Measurements from ENCODE around the gene PALMD. TPM values are rescaled to one million over a fixed set of nuclear protein-coding genes. Genes with fewer than 3 reads are reported as not detected.

PALMD gene
- total RNA-seq, 5 donors from 2014 or later (not counting 1 experiment from before 2014, with no cell fraction given), result 0.15 TPM; not detected in 4

DNA sequence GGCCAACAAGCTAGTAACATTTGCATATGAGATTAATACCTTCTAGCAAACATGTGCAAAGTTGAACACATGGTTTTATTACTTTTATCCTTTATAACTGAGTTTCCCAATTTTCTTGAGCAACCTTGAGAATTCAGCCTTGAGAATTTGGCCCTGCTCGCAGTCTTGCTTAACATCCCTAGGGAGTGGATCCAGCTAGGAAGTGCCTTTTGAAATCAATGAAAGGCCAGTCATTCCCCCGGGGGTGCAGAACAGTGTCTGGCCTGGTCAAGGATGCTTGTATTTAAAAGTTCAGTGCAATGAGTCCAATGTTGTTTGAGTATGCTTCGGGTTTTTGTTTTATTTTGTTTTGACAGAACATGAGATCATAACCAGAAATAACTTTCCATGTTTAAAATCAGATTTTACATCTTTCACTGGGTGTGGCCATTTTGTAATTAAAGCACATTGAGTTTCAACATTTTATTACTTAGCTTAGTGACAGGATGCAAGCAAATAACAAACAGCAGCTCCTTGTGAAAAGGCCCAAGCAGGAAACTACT is 16.7 kb downstream of the PALMD start:
- Histone ChIP-seq H3K27me3 (replicated peaks in 1 of 2; ENCODE audit: control insufficient read depth in 2 of 2, extremely low read depth in 1 of 2, insufficient read depth in 2 of 2, low read length in 1 of 2) (no peaks in the 10 kb centered on the region), H3K4me1 (ENCODE audit: control insufficient read depth in 1 of 2, extremely low read depth in 1 of 2, insufficient read depth in 2 of 2, low read length in 2 of 2) (no peaks in the 10 kb centered on the region), H3K9me3 (no peaks in the 10 kb centered on the region), H3K27ac (ENCODE audit: low read length) (no peak overlapping the region), H3K4me3 (ENCODE audit: control insufficient read depth in 1 of 2, extremely low read depth in 1 of 2, low read length in 1 of 2) (no peak overlapping the region), H3K36me3 (ENCODE audit: control insufficient read depth in 2 of 2, extremely low read depth in 1 of 2, insufficient read depth in 1 of 2, low read length in 1 of 2) (no peaks in the 10 kb centered on the region)
- ATAC-seq (replicated peaks in 1 of 4), result no peak
- peaks cover 7 to 16% of the 10 kb centered on the region in 2 donors for H3K27me3 Mint-ChIP-seq
- no peaks in the 10 kb centered on the region for H3K9me3 Mint-ChIP-seq
- H3K4me1 Mint-ChIP-seq, result no peaks in the 10 kb centered on the region
- no peaks in the 10 kb centered on the region for H3K36me3 Mint-ChIP-seq
- ChIA-PET CTCF (no interaction called here), POLR2A (no interaction called here)
- no peak for DNase-seq
- H3K4me3 Mint-ChIP-seq, result no peak overlapping the region
- WGBS (ENCODE audit: insufficient coverage), result 83% methylated on average over 1 of the region's 3 CpGs
- H3K27ac Mint-ChIP-seq, result no peak overlapping the region

DNA sequence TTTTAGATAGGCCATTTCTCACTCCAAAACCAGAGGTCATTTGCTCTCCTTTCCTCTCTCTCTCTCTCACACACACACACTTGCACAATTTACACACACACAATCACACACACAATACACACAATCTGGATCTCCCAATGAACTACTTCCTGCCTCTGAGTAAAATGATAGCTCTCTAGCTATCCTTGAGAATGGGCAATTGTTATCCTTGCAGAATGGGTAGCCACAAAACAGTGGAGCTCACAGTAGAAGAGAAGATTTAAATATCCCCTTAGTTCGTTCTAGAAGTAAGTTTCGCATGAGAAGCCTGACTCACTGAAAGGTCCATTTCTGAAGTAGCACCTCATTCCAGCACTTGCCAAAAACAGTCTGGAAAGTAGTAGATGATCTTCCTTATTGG is 17.6 kb downstream of the PALMD start:
- Mint-ChIP-seq H3K27ac (no peak overlapping the region), H3K27me3 (peaks cover 7 to 20% of the 10 kb centered on the region in 2 donors), H3K4me1 (no peaks in the 10 kb centered on the region), H3K4me3 (no peak overlapping the region), H3K9me3 (no peaks in the 10 kb centered on the region), H3K36me3 (no peaks in the 10 kb centered on the region)
- ATAC-seq (replicated peaks in 1 of 4), result no peak
- Histone ChIP-seq H3K36me3 (ENCODE audit: control insufficient read depth in 2 of 2, extremely low read depth in 1 of 2, insufficient read depth in 1 of 2, low read length in 1 of 2) (no peaks in the 10 kb centered on the region), H3K9me3 (no peaks in the 10 kb centered on the region), H3K27me3 (replicated peaks in 1 of 2; ENCODE audit: control insufficient read depth in 2 of 2, extremely low read depth in 1 of 2, insufficient read depth in 2 of 2, low read length in 1 of 2) (peaks cover 0 to 3% of the 10 kb centered on the region in 2 experiments), H3K4me1 (ENCODE audit: control insufficient read depth in 1 of 2, extremely low read depth in 1 of 2, insufficient read depth in 2 of 2, low read length in 2 of 2) (no peaks in the 10 kb centered on the region), H3K27ac (ENCODE audit: low read length) (no peak overlapping the region), H3K4me3 (ENCODE audit: control insufficient read depth in 1 of 2, extremely low read depth in 1 of 2, low read length in 1 of 2) (no peak overlapping the region)
- ChIA-PET POLR2A (no interaction called here), CTCF (no interaction called here)
- no peak for DNase-seq
- 100% methylated on average over 1 of the region's 2 CpGs for WGBS (ENCODE audit: insufficient coverage)

DNA sequence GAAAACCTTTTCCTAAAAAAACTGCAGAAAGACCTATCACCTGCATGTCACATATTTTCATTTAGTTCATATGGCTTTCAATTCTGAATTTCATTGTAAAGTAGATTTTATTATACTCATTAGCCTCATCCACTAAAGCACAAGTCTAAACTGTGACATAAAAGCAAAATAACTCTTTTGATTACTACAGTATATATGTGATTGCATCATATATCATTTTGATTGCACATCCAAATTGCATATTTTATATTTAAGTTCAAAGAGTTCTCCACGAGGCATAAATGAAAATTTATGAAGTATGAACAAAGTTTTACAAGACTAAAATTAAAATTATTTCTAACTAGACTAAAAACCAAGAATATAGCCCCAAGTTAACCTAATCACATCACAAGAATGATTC is 19.3 kb downstream of the PALMD start:
- Mint-ChIP-seq H3K36me3 (no peaks in the 10 kb centered on the region), H3K9me3 (no peaks in the 10 kb centered on the region), H3K4me1 (no peaks in the 10 kb centered on the region), H3K27me3 (peaks cover 10 to 26% of the 10 kb centered on the region in 2 donors), H3K4me3 (no peak overlapping the region), H3K27ac (no peak overlapping the region)
- no peak overlapping the region for H3K4me3 ChIP-seq (ENCODE audit: control insufficient read depth in 1 of 2, extremely low read depth in 1 of 2, low read length in 1 of 2)
- ATAC-seq (replicated peaks in 1 of 4), result no peak
- CTCF ChIA-PET, result no interaction called here
- no peaks in the 10 kb centered on the region for H3K9me3 ChIP-seq
- DNase-seq, result no peak
- POLR2A ChIA-PET, result interaction anchor here in 1 of 2 donors (0.6 kb wide), 1 partner anchor 814 kb away, joined by 3 read pairs; no protein-coding TSS in a partner anchor
- no peaks in the 10 kb centered on the region for H3K4me1 ChIP-seq (ENCODE audit: control insufficient read depth in 1 of 2, extremely low read depth in 1 of 2, insufficient read depth in 2 of 2, low read length in 2 of 2)
- WGBS (ENCODE audit: insufficient coverage), result no CpG with 5 or more reads among the region's 1 CpG
- H3K36me3 ChIP-seq (ENCODE audit: control insufficient read depth in 2 of 2, extremely low read depth in 1 of 2, insufficient read depth in 1 of 2, low read length in 1 of 2), result no peaks in the 10 kb centered on the region
- H3K27ac ChIP-seq (ENCODE audit: low read length), result no peak overlapping the region
- H3K27me3 ChIP-seq (replicated peaks in 1 of 2; ENCODE audit: control insufficient read depth in 2 of 2, extremely low read depth in 1 of 2, insufficient read depth in 2 of 2, low read length in 1 of 2), result peaks cover 0 to 3% of the 10 kb centered on the region in 2 experiments

DNA sequence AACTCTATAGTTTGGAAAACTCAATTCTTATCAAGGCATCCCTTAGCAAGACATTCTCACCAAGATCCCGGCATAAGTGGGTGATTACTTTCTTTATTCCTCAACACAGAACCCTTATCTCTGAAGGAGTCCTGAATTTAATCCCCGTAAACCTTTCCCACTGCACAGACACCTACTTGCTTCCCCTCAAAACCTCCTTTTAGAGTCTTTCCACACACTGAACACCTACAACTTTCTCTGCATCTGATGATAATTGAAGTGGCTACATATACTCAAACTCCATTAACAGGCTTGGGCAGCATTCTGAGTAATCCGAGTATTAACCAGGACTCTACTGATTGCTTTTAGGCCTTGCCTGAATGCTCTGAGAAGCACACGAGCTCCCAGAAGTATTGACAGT is 23.5 kb downstream of the PALMD start:
- Mint-ChIP-seq H3K4me1 (no peaks in the 10 kb centered on the region), H3K36me3 (no peaks in the 10 kb centered on the region), H3K9me3 (no peaks in the 10 kb centered on the region), H3K27ac (no peak overlapping the region), H3K27me3 (peaks cover 24 to 43% of the 10 kb centered on the region in 2 donors), H3K4me3 (no peak overlapping the region)
- Histone ChIP-seq H3K9me3 (no peaks in the 10 kb centered on the region), H3K4me1 (ENCODE audit: control insufficient read depth in 1 of 2, extremely low read depth in 1 of 2, insufficient read depth in 2 of 2, low read length in 2 of 2) (no peaks in the 10 kb centered on the region), H3K27me3 (replicated peaks in 1 of 2; ENCODE audit: control insufficient read depth in 2 of 2, extremely low read depth in 1 of 2, insufficient read depth in 2 of 2, low read length in 1 of 2) (peaks cover 0 to 3% of the 10 kb centered on the region in 2 experiments), H3K4me3 (ENCODE audit: control insufficient read depth in 1 of 2, extremely low read depth in 1 of 2, low read length in 1 of 2) (no peak overlapping the region), H3K27ac (ENCODE audit: low read length) (no peak overlapping the region), H3K36me3 (ENCODE audit: control insufficient read depth in 2 of 2, extremely low read depth in 1 of 2, insufficient read depth in 1 of 2, low read length in 1 of 2) (no peaks in the 10 kb centered on the region)
- ChIA-PET CTCF (no interaction called here), POLR2A (no interaction called here)
- DNase-seq (no peak), ATAC-seq (replicated peaks in 1 of 4) (no peak)
- 92% methylated on average over 2 of the region's 4 CpGs for WGBS (ENCODE audit: insufficient coverage)

DNA sequence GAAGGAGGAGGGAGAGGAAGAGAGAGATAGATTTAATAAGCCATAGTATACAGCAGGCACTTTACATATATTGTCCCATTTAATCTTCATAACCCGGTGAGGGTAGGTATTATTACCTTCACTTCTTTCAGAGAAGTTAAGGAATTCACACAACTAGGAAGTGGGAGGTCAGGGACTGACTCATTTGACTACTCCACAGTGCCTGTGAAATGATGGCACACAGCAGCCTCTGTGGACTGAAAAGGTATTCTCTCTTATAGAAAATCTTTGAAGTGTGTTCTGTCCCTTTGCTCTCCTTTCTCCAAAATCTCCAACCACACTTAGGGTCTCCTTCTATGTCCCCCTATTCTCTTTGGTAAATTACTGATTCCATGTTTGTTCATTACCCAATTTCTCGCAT is 23.9 kb downstream of the PALMD start:
- ATAC-seq (replicated peaks in 1 of 4), result no peak
- H3K27ac ChIP-seq (ENCODE audit: low read length), result no peak overlapping the region
- H3K4me1 ChIP-seq (ENCODE audit: control insufficient read depth in 1 of 2, extremely low read depth in 1 of 2, insufficient read depth in 2 of 2, low read length in 2 of 2), result no peaks in the 10 kb centered on the region
- WGBS (ENCODE audit: insufficient coverage), result no CpG with 5 or more reads among the region's 2 CpGs
- H3K27me3 ChIP-seq (replicated peaks in 1 of 2; ENCODE audit: control insufficient read depth in 2 of 2, extremely low read depth in 1 of 2, insufficient read depth in 2 of 2, low read length in 1 of 2), result peaks cover 0 to 3% of the 10 kb centered on the region in 2 experiments
- no peak overlapping the region for H3K4me3 ChIP-seq (ENCODE audit: control insufficient read depth in 1 of 2, extremely low read depth in 1 of 2, low read length in 1 of 2)
- CTCF ChIA-PET, result no interaction called here
- no peaks in the 10 kb centered on the region for H3K36me3 ChIP-seq (ENCODE audit: control insufficient read depth in 2 of 2, extremely low read depth in 1 of 2, insufficient read depth in 1 of 2, low read length in 1 of 2)
- Mint-ChIP-seq H3K27ac (no peak overlapping the region), H3K36me3 (no peaks in the 10 kb centered on the region), H3K27me3 (peaks cover 24 to 44% of the 10 kb centered on the region in 2 donors), H3K4me1 (no peaks in the 10 kb centered on the region), H3K4me3 (no peak overlapping the region), H3K9me3 (no peaks in the 10 kb centered on the region)
- no peak for DNase-seq
- H3K9me3 ChIP-seq, result no peaks in the 10 kb centered on the region
- POLR2A ChIA-PET, result no interaction called here

DNA sequence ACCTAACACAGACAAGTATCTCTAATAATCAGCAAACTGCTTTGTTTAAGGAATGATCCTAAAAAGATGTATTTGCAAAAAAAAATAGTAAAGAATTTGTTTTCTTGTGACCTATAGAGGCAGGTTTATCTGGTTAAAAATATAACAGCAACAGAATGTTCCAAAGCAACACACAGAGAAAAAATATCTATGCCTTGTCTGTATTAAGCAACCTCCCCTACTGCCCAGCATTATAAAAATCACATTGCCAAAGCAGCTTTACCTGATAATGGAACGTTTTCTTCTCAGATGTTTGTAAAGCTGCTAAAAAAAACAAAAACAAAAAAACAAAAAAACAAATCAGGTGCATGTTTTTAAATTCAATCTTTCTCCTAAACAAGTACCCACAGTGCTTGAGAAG is 24.7 kb downstream of the PALMD start:
- Mint-ChIP-seq H3K9me3 (no peaks in the 10 kb centered on the region), H3K27ac (no peak overlapping the region), H3K4me1 (no peaks in the 10 kb centered on the region), H3K36me3 (no peaks in the 10 kb centered on the region), H3K4me3 (no peak overlapping the region), H3K27me3 (peaks cover 24 to 45% of the 10 kb centered on the region in 2 donors)
- Histone ChIP-seq H3K36me3 (ENCODE audit: control insufficient read depth in 2 of 2, extremely low read depth in 1 of 2, insufficient read depth in 1 of 2, low read length in 1 of 2) (no peaks in the 10 kb centered on the region), H3K9me3 (no peaks in the 10 kb centered on the region), H3K27ac (ENCODE audit: low read length) (no peak overlapping the region), H3K4me1 (ENCODE audit: control insufficient read depth in 1 of 2, extremely low read depth in 1 of 2, insufficient read depth in 2 of 2, low read length in 2 of 2) (no peaks in the 10 kb centered on the region), H3K27me3 (replicated peaks in 1 of 2; ENCODE audit: control insufficient read depth in 2 of 2, extremely low read depth in 1 of 2, insufficient read depth in 2 of 2, low read length in 1 of 2) (peaks cover 0 to 3% of the 10 kb centered on the region in 2 experiments), H3K4me3 (ENCODE audit: control insufficient read depth in 1 of 2, extremely low read depth in 1 of 2, low read length in 1 of 2) (no peak overlapping the region)
- 0% methylated on average over 1 of the region's 1 CpG for WGBS (ENCODE audit: insufficient coverage)
- ChIA-PET POLR2A (no interaction called here), CTCF (no interaction called here)
- DNase-seq, result no peak
- no peak for ATAC-seq (replicated peaks in 1 of 4)

DNA sequence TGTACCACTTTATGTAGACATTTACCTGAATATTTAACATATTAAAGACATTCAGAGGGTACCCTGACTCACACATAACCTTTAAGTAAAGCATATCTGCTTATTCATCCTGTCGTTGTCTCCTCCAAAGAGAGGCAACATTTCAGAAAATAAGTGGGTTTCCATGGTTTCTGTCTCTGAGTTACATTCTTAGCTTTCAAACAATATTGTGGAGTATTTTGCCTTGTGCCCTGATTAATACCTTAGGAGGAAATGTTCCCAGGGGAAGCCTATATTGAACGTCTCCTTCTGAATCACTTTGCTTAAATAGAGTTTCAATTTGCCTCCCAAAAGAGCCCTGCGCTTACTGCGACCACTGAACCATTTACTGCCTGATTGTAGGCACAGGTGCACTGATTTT is 26.1 kb downstream of the PALMD start:
- H3K9me3 ChIP-seq, result no peaks in the 10 kb centered on the region
- peaks cover 0 to 3% of the 10 kb centered on the region in 2 experiments for H3K27me3 ChIP-seq (replicated peaks in 1 of 2; ENCODE audit: control insufficient read depth in 2 of 2, extremely low read depth in 1 of 2, insufficient read depth in 2 of 2, low read length in 1 of 2)
- H3K36me3 ChIP-seq (ENCODE audit: control insufficient read depth in 2 of 2, extremely low read depth in 1 of 2, insufficient read depth in 1 of 2, low read length in 1 of 2), result no peaks in the 10 kb centered on the region
- ChIA-PET POLR2A (interaction anchor here in 1 of 2 donors (0.8 kb wide), 1 partner anchor 1761 kb away, joined by 3 read pairs; no protein-coding TSS in a partner anchor), CTCF (no interaction called here)
- no peaks in the 10 kb centered on the region for H3K9me3 Mint-ChIP-seq
- H3K27ac ChIP-seq (ENCODE audit: low read length), result no peak overlapping the region
- 77% methylated on average over 3 of the region's 4 CpGs for WGBS (ENCODE audit: insufficient coverage)
- H3K27ac Mint-ChIP-seq, result no peak overlapping the region
- ATAC-seq (replicated peaks in 1 of 4), result no peak
- DNase-seq, result no peak
- peaks cover 21 to 48% of the 10 kb centered on the region in 2 donors for H3K27me3 Mint-ChIP-seq
- no peak overlapping the region for H3K4me3 ChIP-seq (ENCODE audit: control insufficient read depth in 1 of 2, extremely low read depth in 1 of 2, low read length in 1 of 2)
- H3K4me1 ChIP-seq (ENCODE audit: control insufficient read depth in 1 of 2, extremely low read depth in 1 of 2, insufficient read depth in 2 of 2, low read length in 2 of 2), result no peaks in the 10 kb centered on the region
- no peaks in the 10 kb centered on the region for H3K4me1 Mint-ChIP-seq
- no peak overlapping the region for H3K4me3 Mint-ChIP-seq
- H3K36me3 Mint-ChIP-seq, result no peaks in the 10 kb centered on the region

Data from T-cell (primary cell).